Esophagus (tissue), 2 donors: ENCODE measurements around the gene OPTC. TPM values are rescaled to one million over a fixed set of nuclear protein-coding genes. Genes with fewer than 3 reads are reported as not detected.
"Not testable (repeated sequence)": the region's sequence is repeated elsewhere in the genome, so short reads cannot be mapped to it uniquely, and the experiment has no call there.

Experiments used
- H3K27ac ChIP-seq, 2 donors: one replicate each; pipeline ENCODE4 v1.5.1; 2013; ENCODE audit warnings: low read depth in 2 of 2, mild to moderate bottlenecking in 2 of 2, inconsistent platforms in 1 of 2, low read length in 1 of 2, moderate library complexity in 1 of 2
- H3K27me3 ChIP-seq, 2 donors: one replicate each; pipeline ENCODE4 v1.6.1; 2013; ENCODE audit warnings: low read length in 2 of 2, control low read depth in 1 of 2, mild to moderate bottlenecking in 1 of 2; ENCODE audit not compliant: insufficient read depth in 2 of 2, control insufficient read depth in 1 of 2
- H3K36me3 ChIP-seq, 2 donors: one replicate each; pipeline ENCODE4 v1.6.1; 2013; ENCODE audit warnings: low read length in 1 of 2; ENCODE audit not compliant: control insufficient read depth in 2 of 2, insufficient read depth in 2 of 2
- H3K4me1 ChIP-seq, 2 donors: one replicate each; pipeline ENCODE4 v1.6.1; 2013; ENCODE audit warnings: low read length in 1 of 2; ENCODE audit not compliant: control insufficient read depth in 2 of 2, insufficient read depth in 2 of 2
- H3K4me3 ChIP-seq, 2 donors: one replicate each; pipeline ENCODE4 v1.5.1; 2013; ENCODE audit warnings: low read length in 2 of 2, mild to moderate bottlenecking in 2 of 2, low read depth in 1 of 2, moderate library complexity in 1 of 2
- H3K9me3 ChIP-seq, 2 donors: one replicate each; pipeline ENCODE4 v1.6.1; 2013; ENCODE audit warnings: mild to moderate bottlenecking in 2 of 2, low read depth in 1 of 2, low read length in 1 of 2, moderate library complexity in 1 of 2; ENCODE audit not compliant: control insufficient read depth in 2 of 2, insufficient read depth in 1 of 2
- WGBS, 2 donors: extraction: QIAGEN DNeasy Blood & Tissue Kit; methylation state at CpG; one replicate each; pipeline ENCODE4 v1.1.7; 2013; 5-methylcytosine and 5-hydroxymethylcytosine counted together
- polyA plus RNA-seq, 2 donors: library from polyadenylated mRNA; stranded (reverse); fragments of 200-250 nt; gene quantifications; one replicate each; pipeline ENCODE4 v1.2.3, GENCODE V29; 2013
- donor health status: healthy with polysubstance abuse.
- donor health status: Bipolar disorder and iron deficiency.

The OPTC gene
- polyA plus RNA-seq, 2 donors = not detected

GRCh38 chr1:203464226-203464625 lies 29.7 kb upstream of the OPTC start:
- H3K4me3 ChIP-seq = no peak overlapping the region
- no peaks in the 10 kb centered on the region for H3K9me3 ChIP-seq
- H3K4me1 ChIP-seq = peaks cover 2% of the 10 kb centered on the region in 2 donors
- no peaks in the 10 kb centered on the region for H3K27me3 ChIP-seq
- no peaks in the 10 kb centered on the region for H3K36me3 ChIP-seq
- WGBS, 2 donors = 40 to 59% methylated on average over 5 of the region's 5 CpGs
- H3K27ac ChIP-seq = peak overlapping the region; percentile 85 to 89

GRCh38 chr1:203464743-203465142 lies 29.2 kb upstream of the OPTC start:
- H3K9me3 ChIP-seq = no peaks in the 10 kb centered on the region
- peak overlapping the region; percentile 85 to 89 for H3K27ac ChIP-seq
- WGBS, 2 donors = 86 to 95% methylated on average over 3 of the region's 3 CpGs
- H3K4me3 ChIP-seq = no peak overlapping the region
- H3K4me1 ChIP-seq = peaks cover 2% of the 10 kb centered on the region in 2 donors
- H3K27me3 ChIP-seq = no peaks in the 10 kb centered on the region
- no peaks in the 10 kb centered on the region for H3K36me3 ChIP-seq

GRCh38 chr1:203465146-203465798 lies 28.7 kb upstream of the OPTC start:
- Histone ChIP-seq H3K27me3 (no peaks in the 10 kb centered on the region), H3K9me3 (no peaks in the 10 kb centered on the region), H3K4me1 (peaks cover 2% of the 10 kb centered on the region in 2 donors), H3K27ac (peak overlapping the region; percentile 85 to 89), H3K36me3 (no peaks in the 10 kb centered on the region), H3K4me3 (no peak overlapping the region)
- WGBS, 2 donors = 76 to 77% methylated on average over 11 of the region's 11 CpGs

- WGBS, 2 donors = 31 to 44% methylated on average over 7 of the region's 7 CpGs
- no peaks in the 10 kb centered on the region for H3K27me3 ChIP-seq
- H3K4me1 ChIP-seq = peaks cover 2% of the 10 kb centered on the region in 2 donors
- H3K9me3 ChIP-seq = no peaks in the 10 kb centered on the region
- H3K27ac ChIP-seq = peak overlapping the region; percentile 77 to 89
- no peak overlapping the region for H3K4me3 ChIP-seq
- H3K36me3 ChIP-seq = no peaks in the 10 kb centered on the region
Observed at GRCh38 chr1:203465948-203466347, 28.0 kb upstream of the OPTC start.

GRCh38 chr1:203466906-203467549 lies 26.9 kb upstream of the OPTC start:
- H3K4me1 ChIP-seq, H3K36me3 ChIP-seq, H3K27me3 ChIP-seq, H3K9me3 ChIP-seq, H3K4me3 ChIP-seq: not testable (repeated sequence)
- H3K27ac ChIP-seq = peak overlapping the region; percentile 77 to 89
- 62 to 73% methylated on average over 13 of the region's 13 CpGs for WGBS, 2 donors

- Histone ChIP-seq H3K4me1 (peaks cover 2% of the 10 kb centered on the region in 2 donors), H3K4me3 (no peak overlapping the region), H3K27me3 (no peaks in the 10 kb centered on the region), H3K27ac (peak overlapping the region; percentile 23 to 74), H3K9me3 (no peaks in the 10 kb centered on the region), H3K36me3 (no peaks in the 10 kb centered on the region)
- WGBS, 2 donors = 66 to 71% methylated on average over 9 of the region's 9 CpGs
Observed at GRCh38 chr1:203467550-203467921, 26.4 kb upstream of the OPTC start.

GRCh38 chr1:203468326-203468725 lies 25.6 kb upstream of the OPTC start:
- no peaks in the 10 kb centered on the region for H3K27me3 ChIP-seq
- WGBS, 2 donors = 91 to 93% methylated on average over 2 of the region's 2 CpGs
- H3K9me3 ChIP-seq = no peaks in the 10 kb centered on the region
- H3K36me3 ChIP-seq = no peaks in the 10 kb centered on the region
- H3K27ac ChIP-seq = no peak overlapping the region
- peaks cover under 1 to 2% of the 10 kb centered on the region in 2 donors for H3K4me1 ChIP-seq
- no peak overlapping the region for H3K4me3 ChIP-seq

GRCh38 chr1:203470240-203470639 lies 23.7 kb upstream of the OPTC start:
- WGBS, 2 donors = 64 to 73% methylated on average over 5 of the region's 5 CpGs
- H3K27me3 ChIP-seq = no peaks in the 10 kb centered on the region

GRCh38 chr1:203471841-203472240 lies 22.1 kb upstream of the OPTC start:
- WGBS, 2 donors = 81 to 83% methylated on average over 6 of the region's 6 CpGs
- Histone ChIP-seq H3K27ac (no peak overlapping the region), H3K36me3 (no peaks in the 10 kb centered on the region), H3K9me3 (no peaks in the 10 kb centered on the region), H3K4me1 (no peaks in the 10 kb centered on the region), H3K4me3 (no peak overlapping the region), H3K27me3 (no peaks in the 10 kb centered on the region)

More at GRCh38 chr1:203470240-203470639, 23.7 kb upstream of the OPTC start:
- peaks cover 0 to 2% of the 10 kb centered on the region in 2 donors for H3K4me1 ChIP-seq
- H3K4me3 ChIP-seq = no peak overlapping the region
- H3K27ac ChIP-seq = no peak overlapping the region
- H3K9me3 ChIP-seq = no peaks in the 10 kb centered on the region
- no peaks in the 10 kb centered on the region for H3K36me3 ChIP-seq

GRCh38 chr1:203473281-203473680 lies 20.7 kb upstream of the OPTC start:
- 64 to 74% methylated on average over 4 of the region's 4 CpGs for WGBS, 2 donors
- no peaks in the 10 kb centered on the region for H3K27me3 ChIP-seq
- no peaks in the 10 kb centered on the region for H3K36me3 ChIP-seq
- no peaks in the 10 kb centered on the region for H3K9me3 ChIP-seq
- no peak overlapping the region for H3K4me3 ChIP-seq
- H3K27ac ChIP-seq = no peak overlapping the region
- H3K4me1 ChIP-seq = no peaks in the 10 kb centered on the region
